Panc1 (cell line): ENCODE measurements around the gene OLFML2B.

Experiments
- CTCF ChIP-seq: fragments of 450-650 bp; IDR thresholded peaks from 2 replicates; pipeline ENCODE4 v1.5.1; 2017; ENCODE audit warnings: mild to moderate bottlenecking
- POLR2AphosphoS5 ChIP-seq: IDR thresholded peaks from 2 replicates; pipeline ENCODE4 v1.6.1; 2012; ENCODE audit warnings: mild to moderate bottlenecking, low read depth, low read length, moderate library complexity

- TF ChIP-seq CTCF: no peak
- no peak for TF ChIP-seq POLR2AphosphoS5
Observed at GRCh38 chr1:162025541-162025940, 1.9 kb upstream of the OLFML2B start.
